Measurements from ENCODE around the gene ZNF28.
A peak's percentile ranks its signal among the peaks of the same experiment; 100 is the strongest.
"Not testable (repeated sequence)": the region's sequence is repeated elsewhere in the genome, so short reads cannot be mapped to it uniquely, and the experiment has no call there.

ZNF28 gene

DNA sequence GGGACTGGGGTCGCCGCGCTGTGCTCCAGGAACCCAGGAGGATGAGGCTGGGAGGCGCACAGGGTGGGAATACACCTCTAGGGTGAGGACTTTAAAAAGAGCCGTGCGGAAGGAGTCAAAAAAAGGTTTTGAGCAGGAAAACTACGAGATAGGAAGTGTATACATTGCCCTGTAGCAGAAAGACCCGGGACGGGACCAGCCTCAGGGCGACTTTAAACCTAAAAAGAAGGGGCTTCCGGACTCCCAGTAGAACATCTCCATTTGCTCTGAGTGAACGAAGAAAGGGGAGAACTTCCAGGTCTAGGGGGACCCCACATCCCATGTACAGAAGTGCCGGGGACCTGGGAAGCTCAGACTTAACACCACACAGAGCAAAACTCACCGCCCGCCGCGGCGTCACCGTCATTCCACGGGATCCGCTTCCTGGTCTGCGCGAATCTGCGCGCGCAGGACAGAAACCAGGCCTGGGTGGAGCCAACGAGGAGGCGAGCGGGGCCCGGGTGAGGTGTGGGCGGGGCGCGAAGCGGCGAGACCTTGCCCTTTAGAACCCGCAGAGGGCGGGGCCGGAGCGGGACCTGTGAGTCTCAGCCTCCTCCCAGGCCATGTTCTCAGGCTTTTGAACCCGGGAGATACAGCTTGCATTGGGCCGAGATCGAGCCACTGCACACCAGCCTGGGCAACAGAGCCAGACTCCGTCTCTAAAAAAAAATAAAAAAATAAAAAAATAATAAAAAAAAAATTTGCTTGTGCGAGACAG lies at the start of gene ZNF28:
Gene ZNF28, minus strand, starts transcription at position 430 of the 757 bp plus-strand sequence. CDS start 3,675 bp downstream, outside the sequence.
- DNase-seq (ENCODE audit: low read depth) = not testable (repeated sequence)

DNA sequence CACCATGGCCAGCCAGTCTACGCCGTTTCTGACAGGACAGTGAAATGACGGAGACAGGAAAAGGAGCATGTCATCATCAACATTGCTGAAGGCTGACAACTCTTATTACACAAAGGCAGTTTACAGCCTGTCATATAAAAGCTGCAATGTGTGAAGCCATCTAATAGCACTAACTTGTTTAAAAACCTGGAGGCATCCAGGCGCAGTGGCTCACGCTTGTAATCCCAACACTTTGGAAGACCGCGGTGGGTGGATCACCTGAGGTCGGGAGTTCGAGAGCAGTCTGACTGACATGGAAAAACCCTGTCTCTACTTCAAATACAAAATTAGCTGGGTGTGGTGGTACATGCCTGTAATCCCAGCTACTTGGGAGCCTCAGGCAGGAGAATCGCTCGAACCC lies 46.6 kb upstream of the ZNF28 start:
- DNase-seq (ENCODE audit: low read depth) = not testable (repeated sequence)

DNA sequence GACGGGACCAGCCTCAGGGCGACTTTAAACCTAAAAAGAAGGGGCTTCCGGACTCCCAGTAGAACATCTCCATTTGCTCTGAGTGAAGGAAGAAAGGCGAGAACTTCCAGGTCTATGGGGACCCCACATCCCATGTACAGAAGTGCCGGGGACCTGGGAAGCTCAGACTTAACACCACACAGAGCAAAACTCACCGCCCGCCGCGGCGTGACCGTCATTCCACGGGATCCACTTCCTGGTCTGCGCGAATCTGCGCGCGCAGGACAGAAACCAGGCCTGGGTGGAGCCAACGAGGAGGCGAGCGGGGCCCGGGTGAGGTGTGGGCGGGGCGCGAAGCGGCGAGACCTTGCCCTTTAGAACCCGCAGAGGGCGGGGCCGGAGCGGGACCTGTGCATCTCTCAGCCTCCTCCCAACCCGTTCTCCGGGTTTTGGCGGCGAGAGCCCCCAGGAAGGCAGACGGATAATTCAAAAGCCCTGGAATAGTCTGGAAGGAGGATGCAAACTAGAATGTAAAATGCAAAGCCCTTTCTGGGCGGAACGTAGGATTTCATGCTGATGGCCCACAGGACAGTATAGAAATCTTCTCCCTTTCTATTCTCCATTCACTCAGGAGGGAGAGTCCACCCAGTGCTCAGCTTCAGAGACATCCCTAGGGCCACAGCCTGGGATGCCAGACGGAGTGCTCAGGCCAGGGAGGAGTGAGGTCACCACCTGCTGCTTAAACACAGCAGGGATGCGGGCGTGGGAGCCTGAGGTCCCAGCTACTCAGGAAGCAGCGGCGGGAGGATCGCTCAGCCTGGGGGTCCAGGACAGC lies 36.2 kb upstream of the ZNF28 start, which contains the start of gene ZNF468:
Gene ZNF468, minus strand, starts transcription at position 242 of the 814 bp plus-strand sequence. CDS start 3,347 bp downstream, outside the sequence.
- peak; percentile 9 for DNase-seq (ENCODE audit: low read depth)

DNA sequence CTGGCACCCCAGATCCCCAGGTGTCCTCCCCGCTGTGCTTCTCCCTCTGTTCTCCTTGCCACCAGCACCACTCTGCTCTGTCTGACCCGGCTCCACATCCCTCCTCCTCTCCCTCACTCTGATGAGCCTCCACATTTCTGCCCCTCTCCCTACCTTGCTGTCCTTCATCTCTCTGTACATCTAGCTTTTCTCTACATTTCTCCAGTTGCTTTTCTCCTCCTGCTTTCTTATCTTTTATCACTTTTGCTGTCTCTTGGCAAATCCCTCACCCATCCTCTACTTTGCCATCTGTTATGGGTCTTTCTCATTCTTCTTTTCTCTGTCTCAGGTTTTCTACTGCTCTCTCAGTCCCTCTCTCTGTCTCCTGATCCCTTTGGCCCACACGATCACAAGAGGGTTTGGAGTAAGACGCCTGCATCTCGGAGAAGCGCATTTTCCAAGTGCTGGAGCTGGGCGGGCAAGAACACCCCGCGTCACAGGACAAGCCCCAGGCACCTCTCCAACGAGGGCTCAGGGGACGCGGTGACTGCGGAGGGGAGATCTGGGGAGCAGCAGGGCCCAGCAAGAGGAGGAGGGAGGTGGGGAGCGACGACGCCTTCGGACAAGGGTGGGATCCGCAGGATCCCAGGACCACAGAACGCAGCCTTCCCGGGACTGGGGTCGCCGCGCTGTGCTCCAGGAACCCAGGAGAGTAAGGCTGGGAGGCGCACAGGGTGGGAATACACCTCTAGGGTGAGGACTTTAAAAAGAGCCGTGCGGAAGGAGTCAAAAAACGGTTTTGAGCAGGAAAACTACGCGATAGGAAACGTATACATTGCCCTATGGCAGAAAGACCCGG lies 35.3 kb upstream of the ZNF28 start:
- not testable (repeated sequence) for DNase-seq (ENCODE audit: low read depth)

DNA sequence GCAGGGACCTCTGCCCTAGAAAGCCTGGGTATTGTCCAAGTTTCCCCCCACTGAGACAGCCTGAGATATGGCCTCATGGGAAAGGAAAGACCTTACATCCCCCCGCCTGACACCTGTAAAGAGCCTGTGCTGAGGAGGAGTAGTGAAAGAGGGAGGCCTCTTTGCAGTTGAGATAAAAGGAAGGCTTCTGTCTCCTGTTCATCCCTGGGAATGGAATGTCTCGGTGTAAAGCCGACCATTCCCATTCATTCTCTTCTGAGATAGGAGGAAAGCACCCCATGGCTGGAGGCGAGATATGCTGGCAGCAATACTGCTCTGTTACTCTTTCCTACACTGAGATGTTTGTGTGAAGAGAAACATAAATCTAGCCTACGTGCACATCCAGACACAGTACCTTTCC lies 25.9 kb upstream of the ZNF28 start:
- DNase-seq (ENCODE audit: low read depth) = not testable (repeated sequence)

DNA sequence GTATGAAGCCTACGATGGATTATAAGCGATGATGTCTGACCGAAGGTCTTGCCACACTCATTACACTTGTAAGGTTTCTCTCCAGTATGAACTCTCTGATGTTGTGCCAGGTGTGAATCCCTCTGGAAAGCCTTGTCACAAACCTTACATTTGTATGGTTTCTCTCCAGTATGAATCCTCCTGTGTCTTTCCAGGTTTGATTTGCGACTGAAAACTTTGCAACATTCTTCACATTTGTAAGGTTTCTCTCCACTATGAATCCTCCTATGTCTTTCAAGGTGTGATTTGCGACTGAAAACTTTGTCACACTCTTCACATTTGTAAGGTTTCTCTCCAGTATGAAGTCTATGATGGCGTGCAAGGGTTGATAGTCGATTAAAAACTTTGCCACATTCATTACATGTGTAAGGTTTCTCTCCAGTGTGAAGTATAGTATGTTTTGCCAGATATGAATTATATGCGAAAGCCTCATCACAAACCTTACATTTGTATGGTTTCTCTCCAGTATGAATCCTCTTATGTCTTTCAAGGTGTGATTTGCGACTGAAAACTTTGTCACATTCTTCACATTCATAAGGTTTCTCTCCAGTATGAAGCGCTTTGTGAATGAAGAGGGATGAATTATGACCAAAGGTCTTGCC lies 19.5 kb upstream of the ZNF28 start:
- DNase-seq (ENCODE audit: low read depth) = not testable (repeated sequence)

DNA sequence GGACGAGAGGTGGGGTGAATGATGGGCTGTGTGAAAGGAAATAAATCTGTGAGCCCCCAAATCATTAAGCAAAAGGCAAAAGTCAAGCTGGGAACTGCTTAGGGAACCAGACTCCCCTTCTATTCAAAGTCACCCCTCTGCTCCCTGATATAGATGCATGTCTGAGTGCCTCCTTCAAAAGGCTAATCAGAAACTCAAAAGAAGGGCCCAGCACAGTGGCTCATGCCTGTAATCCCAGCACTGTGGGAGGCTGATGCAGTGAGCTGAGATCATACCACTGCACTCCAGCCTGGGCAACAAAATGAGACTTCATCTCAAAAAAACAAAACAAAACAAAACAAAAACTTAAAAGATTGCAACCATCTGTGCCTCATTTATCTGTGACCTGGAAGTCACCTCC lies 12.9 kb upstream of the ZNF28 start:
- DNase-seq (ENCODE audit: low read depth) = not testable (repeated sequence)

DNA sequence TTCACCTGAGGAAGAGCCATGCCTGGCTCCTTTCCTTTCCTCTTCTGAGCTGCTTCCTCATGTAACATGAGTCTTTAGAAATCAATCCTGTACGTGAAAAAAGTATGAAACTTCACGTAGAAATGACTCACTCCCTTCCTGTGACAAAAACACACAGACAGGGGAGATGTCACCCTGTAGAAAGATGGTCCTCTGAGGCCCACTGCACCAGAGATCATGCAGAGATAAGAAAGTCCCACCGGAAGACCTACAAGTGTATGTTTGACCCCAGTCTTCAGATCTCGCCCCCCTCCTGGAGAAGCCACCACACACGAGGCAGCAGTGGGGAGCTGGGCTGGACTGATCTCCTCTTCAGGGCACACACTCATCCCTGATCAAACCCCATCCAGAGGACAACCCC lies 12.1 kb upstream of the ZNF28 start:
- not testable (repeated sequence) for DNase-seq (ENCODE audit: low read depth)

DNA sequence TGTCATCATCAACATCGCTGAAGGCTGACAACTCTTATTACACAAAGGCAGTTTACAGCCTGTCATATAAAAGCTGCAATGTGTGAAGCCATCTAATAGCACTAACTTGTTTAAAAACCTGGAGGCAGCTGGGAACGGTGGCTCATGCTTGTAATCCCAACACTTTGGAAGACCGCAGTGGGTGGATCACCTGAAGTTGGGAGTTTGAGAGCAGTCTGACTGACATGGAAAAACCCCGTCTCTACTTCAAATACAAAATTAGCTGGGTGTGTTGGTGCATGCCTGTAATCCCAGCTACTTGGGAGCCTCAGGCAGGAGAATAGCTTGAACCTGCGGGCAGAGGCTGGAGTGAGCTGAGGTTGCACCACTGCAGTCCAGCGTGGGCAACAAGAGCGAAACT lies 8.4 kb upstream of the ZNF28 start:
- not testable (repeated sequence) for DNase-seq (ENCODE audit: low read depth)

DNA sequence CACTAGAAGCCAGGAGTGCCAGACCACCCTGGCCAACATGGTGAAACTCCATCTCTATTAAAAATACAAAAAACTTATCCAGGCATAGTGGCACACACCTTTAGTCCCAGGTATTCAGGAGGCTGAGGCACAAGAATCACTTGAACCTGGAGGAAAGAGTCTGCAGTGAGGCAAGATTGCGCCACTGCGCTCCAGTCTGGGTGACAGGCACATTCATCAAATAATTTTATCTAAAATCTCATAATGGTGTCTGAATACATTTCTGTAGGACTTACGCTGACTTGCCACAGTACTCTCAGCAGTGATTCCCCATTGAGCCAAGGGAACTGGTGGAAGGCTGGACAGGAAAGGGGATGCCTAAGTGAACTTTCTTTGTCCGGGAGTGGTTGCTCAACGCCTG lies 4.3 kb upstream of the ZNF28 start:
- DNase-seq (ENCODE audit: low read depth) = no peak

DNA sequence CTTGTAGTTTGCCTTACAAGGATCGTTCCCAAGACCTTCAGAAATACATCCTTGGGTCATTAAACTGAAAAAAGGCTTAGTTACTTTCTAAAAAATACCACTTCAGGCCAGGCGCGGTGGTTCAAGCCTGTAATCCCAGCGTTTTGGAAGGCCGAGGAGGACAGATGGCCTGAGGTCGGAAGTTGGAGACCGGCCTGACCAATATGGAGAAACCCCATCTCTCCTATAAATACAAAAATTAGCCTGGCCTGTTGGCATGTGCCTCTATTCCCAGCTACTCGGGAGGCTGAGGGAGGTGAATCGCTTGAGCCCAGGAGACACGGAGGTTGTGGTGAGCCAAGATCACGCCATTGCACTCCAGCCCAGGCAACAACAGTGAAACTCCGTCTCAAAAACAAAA lies 2.2 kb upstream of the ZNF28 start:
- DNase-seq (ENCODE audit: low read depth) = no peak

DNA sequence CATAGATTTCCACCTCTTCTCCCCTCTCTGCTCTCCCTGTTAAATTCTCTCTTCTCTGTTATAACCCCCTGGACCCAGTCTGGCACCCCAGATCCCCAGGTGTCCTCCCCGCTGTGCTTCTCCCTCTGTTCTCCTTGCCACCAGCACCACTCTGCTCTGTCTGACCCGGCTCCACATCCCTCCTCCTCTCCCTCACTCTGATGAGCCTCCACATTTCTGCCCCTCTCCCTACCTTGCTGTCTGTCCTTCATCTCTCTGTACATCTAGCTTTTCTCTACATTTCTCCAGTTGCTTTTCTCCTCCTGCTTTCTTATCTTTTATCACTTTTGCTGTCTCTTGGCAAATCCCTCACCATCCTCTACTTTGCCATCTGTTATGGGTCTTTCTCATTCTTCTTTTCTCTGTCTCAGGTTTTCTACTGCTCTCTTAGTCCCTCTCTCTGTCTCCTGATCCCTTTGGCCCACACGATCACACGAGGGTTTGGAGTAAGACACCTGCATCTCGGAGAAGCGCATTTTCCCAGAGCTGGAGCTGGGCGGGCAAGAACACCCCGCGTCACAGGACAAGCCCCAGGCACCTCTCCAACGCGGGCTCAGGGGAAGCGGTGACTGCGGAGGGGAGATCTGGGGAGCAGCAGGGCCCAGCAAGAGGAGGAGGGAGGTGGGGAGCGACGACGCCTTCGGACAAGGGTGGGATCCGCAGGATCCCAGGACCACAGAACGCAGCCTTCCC lies 795 bp downstream of the ZNF28 start:
- DNase-seq (ENCODE audit: low read depth) = not testable (repeated sequence)

DNA sequence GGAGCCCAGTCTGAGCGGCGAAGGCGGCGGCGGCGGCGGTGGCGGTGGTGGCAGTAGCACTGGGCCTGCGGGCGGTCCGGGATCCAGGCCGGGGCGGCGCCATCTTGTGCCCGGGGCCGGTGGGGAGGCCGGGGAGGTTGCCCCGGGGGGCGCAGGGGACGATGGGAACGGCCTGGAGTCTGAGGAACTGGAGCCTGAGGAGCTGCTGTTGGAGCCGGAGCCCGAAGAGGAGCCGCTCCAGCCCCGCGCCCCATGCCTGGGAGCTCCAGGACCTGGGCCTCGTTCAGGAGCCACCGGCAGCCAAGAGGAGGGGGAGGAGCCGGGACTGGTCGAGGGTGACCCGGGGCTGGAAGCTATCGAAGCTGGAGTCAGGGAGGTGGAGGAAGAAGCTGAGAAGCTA lies 11.6 kb downstream of the ZNF28 start:
- DNase-seq (ENCODE audit: low read depth) = no peak

DNA sequence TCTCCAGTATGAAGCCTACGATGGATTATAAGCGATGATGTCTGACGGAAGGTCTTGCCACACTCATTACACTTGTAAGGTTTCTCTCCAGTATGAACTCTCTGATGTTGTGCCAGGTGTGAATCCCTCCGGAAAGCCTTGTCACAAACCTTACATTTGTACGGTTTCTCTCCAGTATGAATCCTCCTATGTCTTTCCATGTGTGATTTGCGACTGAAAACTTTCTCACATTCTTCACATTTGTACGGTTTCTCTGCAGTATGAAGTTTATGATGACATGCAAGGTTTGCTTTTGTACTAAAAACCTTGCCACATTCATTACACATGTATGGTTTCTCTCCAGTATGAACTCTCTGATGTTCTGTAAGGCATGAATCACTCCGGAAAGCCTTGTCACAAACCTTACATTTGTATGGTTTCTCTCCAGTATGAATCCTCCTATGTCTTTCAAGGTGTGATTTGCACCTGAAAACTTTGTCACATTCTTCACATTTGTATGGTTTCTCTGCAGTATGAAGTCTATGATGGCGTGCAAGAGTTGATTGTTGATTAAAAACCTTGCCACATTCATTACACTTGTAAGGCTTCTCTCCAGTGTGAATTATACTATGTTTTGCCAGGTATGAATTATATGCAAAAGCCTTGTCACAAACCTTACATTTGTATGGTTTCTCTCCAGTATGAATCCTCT lies 21.3 kb downstream of the ZNF28 start:
- not testable (repeated sequence) for DNase-seq (ENCODE audit: low read depth)

DNA sequence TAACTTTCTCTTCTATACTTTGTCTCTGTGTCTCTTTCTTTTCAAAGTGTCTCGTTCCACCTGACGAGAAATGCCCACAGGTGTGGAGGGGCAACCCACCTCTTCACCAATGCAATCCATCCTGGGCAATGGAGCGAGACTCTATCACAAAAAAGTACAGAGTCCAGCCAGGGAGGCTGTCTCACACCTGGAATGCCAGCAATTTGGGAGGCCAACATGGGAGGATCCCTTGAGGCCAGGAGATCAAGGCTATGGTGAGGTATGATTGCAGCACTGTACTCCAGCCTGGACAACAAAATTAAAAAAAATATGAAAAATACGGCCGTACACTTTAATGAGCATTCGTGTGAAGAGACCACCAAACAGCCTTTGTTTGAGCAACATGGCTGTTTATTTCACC lies 32.0 kb downstream of the ZNF28 start:
- DNase-seq (ENCODE audit: low read depth) = no peak

DNA sequence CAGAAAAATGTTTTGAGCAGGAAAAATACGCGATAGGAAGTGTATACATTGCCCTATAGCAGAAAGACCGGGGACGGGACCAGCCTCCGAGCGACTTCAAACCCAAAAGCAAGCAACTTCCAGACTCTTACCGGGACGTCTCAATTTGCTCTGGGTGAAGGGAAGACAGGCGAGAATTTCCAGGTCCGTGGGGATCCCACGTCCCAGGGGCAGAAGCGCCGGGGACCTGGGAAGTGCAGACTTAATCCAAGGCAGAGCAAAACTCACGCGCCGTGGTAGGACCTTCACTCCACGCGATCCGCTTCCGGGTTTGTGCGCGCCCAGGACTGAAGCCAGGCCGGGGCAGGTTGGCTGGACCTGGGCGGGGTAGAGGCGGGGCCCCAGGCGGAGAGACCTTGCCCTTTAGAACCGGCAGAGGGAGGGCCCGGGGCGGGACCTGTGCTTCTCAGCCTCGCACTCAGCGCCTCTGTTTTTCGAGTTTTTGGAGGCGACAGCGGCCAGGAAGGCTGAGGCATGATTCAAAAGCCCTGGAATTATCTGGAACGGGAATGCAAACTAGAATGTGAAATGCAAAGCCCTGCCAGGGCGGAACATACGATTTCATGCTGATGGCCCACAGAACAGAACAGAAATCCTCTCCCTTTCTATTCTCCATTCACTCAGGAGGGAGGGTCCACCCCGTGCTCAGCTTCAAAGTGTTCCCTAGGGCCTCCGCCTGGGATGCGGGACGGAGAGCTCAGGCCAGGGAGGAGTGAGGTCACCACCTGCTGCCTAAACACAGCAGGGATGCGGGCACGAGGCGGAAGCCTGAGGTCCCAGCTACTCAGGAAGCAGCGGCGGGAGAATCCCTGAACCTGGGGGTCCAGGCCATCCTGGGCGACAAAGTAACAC lies 34.7 kb downstream of the ZNF28 start, which contains the start of gene ZNF600:
Gene ZNF600, minus strand, starts transcription at position 328 of the 891 bp plus-strand sequence. CDS start 7,903 bp downstream, outside the sequence.
- not testable (repeated sequence) for DNase-seq (ENCODE audit: low read depth)

DNA sequence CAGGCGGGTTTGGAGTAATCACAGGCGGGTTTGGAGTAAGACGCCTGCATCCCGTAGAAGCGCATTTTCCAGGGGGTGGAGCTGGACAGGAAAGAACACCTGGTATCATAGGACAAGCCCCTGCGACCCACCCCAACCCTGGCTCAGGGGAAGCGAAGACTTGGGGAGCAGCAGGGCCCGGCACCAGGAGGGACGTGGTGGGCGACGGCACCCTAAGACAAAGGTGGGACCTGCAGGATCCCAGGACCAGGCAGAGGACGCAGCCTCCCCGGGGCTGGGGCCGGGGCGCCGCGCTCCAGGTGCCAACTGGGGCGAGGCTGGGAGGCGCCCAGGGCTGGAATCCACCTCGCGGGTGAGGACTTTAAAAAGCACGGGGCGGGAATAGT lies 35.4 kb downstream of the ZNF28 start:
- no peak for DNase-seq (ENCODE audit: low read depth)

DNA sequence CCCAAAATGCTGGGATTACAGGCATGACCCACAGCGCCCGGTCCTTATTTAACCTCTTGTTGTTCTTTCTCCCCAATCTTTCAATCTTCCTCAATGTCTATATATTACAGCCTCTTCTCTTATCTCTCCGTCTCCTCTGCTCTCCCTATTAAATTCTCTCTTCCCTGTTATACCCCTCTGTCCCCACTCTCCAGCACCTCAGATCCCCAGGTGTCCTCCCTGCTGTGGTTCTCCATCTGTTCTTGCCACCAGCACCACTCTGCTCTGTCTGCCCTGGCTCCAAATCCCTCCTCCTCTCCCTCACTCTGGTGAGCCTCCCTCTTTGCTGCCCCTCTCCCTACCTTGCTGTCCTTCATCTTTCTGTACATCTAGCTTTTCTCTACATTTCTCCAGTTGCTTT lies 35.9 kb downstream of the ZNF28 start:
- no peak for DNase-seq (ENCODE audit: low read depth)

DNA sequence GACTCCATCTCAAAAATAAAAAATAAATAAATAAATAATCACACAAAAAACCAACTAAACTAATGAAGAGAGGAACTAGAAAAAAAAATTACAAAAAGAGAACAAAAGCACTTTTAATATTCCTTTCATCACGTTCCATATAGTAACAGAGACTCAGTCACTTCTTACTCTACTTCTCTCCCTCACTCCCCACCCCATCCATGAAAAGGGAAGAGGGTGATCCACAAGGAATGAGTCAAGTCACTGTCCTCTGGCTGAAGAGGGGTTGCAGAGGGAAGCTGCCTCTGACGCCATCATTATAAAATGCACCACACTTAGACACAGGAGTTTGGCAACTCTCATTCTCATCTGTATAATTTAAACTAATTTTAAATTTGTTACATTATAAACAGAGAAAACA lies 38.6 kb downstream of the ZNF28 start:
- DNase-seq (ENCODE audit: low read depth) = not testable (repeated sequence)

All from non-pigmented ciliary epithelial cell (primary cell).